NCI-H748 (cell line): ENCODE data around the gene ITGA7.

Experiments used
- DNase-seq: peaks from one replicate; lab custom pipeline; 2025; ENCODE audit not compliant: unreplicated experiment; lab: John Stamatoyannopoulos, UW

The ITGA7 gene

GRCh38 chr12:55703901-55704761 is 3.6 kb downstream of the ITGA7 start:
- DNase-seq: no peak

GRCh38 chr12:55703288-55703687 is 4.4 kb downstream of the ITGA7 start:
- DNase-seq: no peak

GRCh38 chr12:55702861-55703260 is 4.8 kb downstream of the ITGA7 start:
- DNase-seq: no peak

- DNase-seq: no peak
Measured at GRCh38 chr12:55700255-55701018, 7.3 kb downstream of the ITGA7 start.

GRCh38 chr12:55699471-55700055 is 8.1 kb downstream of the ITGA7 start:
- DNase-seq: no peak

GRCh38 chr12:55698965-55699364 is 8.7 kb downstream of the ITGA7 start:
- no peak for DNase-seq

GRCh38 chr12:55698241-55698955 is 9.3 kb downstream of the ITGA7 start:
- DNase-seq: no peak

- no peak for DNase-seq
Measured at GRCh38 chr12:55697686-55698085, 10.0 kb downstream of the ITGA7 start.

- DNase-seq: no peak
Measured at GRCh38 chr12:55696796-55697462, 10.8 kb downstream of the ITGA7 start.

GRCh38 chr12:55696141-55696540 is 11.6 kb downstream of the ITGA7 start:
- no peak for DNase-seq

GRCh38 chr12:55695349-55695748 is 12.4 kb downstream of the ITGA7 start:
- DNase-seq: no peak

GRCh38 chr12:55694651-55695050 is 13.1 kb downstream of the ITGA7 start:
- DNase-seq: no peak

GRCh38 chr12:55694188-55694515 is 13.6 kb downstream of the ITGA7 start:
- no peak for DNase-seq

- DNase-seq: no peak
Measured at GRCh38 chr12:55693323-55694187, 14.1 kb downstream of the ITGA7 start.

GRCh38 chr12:55692631-55693322 is 14.9 kb downstream of the ITGA7 start:
- DNase-seq: no peak

- DNase-seq: no peak
Measured at GRCh38 chr12:55688716-55689655, 18.7 kb downstream of the ITGA7 start.

GRCh38 chr12:55687746-55688145 is 20.0 kb downstream of the ITGA7 start:
- DNase-seq: no peak

- DNase-seq: no peak
Measured at GRCh38 chr12:55686366-55687010, 21.2 kb downstream of the ITGA7 start.
